HCT116 (cell line): ENCODE results near the gene HOTAIR.

Source experiments
- CBX3 ChIP-seq: IDR thresholded peaks from 2 replicates; pipeline ENCODE4 v1.6.1; 2012; ENCODE audit warnings: low read depth
- EZH2 ChIP-seq: fragments of 200-600 bp; sonication (generic); IDR thresholded peaks from 2 replicates; pipeline ENCODE4 v1.6.1; 2017; ENCODE audit warnings: antibody characterized with exemption, mixed run types
- JUND ChIP-seq: IDR thresholded peaks from 2 replicates; pipeline ENCODE4 v1.6.1; 2012
- POLR2A ChIP-seq: IDR thresholded peaks from 2 replicates; pipeline ENCODE4 v1.7.0; 2011; ENCODE audit warnings: borderline replicate concordance; ENCODE audit not compliant: insufficient read depth, insufficient read length; ENCODE audit errors: extremely low read depth
- POLR2AphosphoS5 ChIP-seq: IDR thresholded peaks from 2 replicates; pipeline ENCODE4 v1.6.1; 2011; ENCODE audit warnings: mild to moderate bottlenecking, low read depth, low read length, moderate library complexity
- RAD21 ChIP-seq: IDR thresholded peaks from 2 replicates; pipeline ENCODE4 v1.6.1; 2012; ENCODE audit warnings: low read depth, mild to moderate bottlenecking
- TF ChIP-seq, protein P1 (sequence below): IDR thresholded peaks from 2 replicates; pipeline ENCODE4 v1.6.1; 2012; ENCODE audit warnings: low read depth
- TF ChIP-seq, protein P2 (sequence below), 3 experiments: fragments of 200-600 bp in 1 of 3; sonication (generic) in 1 of 3; IDR thresholded peaks in 2 of 3; conservative IDR thresholded peaks in 1 of 3; 2 replicates each; pipeline ENCODE4 v1.5.1; 2012 to 2017; ENCODE audit warnings: low read depth in 2 of 3, low read length in 2 of 3, antibody characterized with exemption in 1 of 3, borderline replicate concordance in 1 of 3, control low read depth in 1 of 3, mild to moderate bottlenecking in 1 of 3, mixed read lengths in 1 of 3, mixed run types in 1 of 3, moderate library complexity in 1 of 3; ENCODE audit not compliant: insufficient read depth in 1 of 3

DNA sequence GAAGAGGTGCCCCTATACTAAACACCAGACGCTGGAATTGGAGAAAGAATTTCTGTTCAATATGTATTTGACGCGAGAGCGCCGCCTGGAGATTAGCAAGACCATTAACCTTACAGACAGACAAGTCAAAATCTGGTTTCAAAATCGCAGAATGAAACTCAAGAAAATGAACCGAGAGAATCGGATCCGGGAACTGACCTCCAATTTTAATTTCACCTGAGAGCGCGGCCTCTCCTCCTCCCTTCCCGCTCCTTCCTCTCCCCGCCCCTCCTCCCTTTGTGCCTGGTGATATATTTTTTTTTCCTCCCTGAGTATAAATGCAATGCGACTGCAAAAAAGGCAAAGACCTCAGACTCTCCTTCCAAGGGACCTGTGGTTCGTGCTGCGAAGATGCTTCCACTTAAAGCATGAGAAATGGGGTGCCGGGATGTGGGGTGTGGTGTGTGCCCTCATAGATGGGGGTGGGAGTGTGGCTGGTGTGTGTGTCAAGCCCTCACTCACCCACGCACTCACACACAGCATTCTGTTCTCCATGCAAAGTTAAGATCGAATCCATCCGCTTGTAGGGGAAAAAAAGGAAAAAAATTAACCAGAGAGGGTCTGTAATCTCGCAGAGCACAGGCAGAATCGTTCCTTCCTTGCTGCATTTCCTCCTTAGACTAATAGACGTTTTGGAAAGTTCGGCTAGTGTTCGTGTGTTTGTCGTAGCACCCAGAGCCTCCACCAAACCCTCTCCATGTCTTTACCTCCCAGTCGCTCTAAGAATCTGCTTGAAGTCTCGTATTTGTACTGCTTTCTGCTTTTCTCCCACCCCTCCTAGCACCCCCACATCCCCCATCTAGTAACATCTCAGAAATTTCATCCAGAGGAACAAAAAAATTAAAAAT lies 14.7 kb upstream of the HOTAIR start:
- TF ChIP-seq CBX3 (no peak), RAD21 (peak; percentile 77), POLR2A (no peak), JUND (no peak), POLR2AphosphoS5 (no peak), EZH2 (no peak)
- TF ChIP-seq, protein P1, sequence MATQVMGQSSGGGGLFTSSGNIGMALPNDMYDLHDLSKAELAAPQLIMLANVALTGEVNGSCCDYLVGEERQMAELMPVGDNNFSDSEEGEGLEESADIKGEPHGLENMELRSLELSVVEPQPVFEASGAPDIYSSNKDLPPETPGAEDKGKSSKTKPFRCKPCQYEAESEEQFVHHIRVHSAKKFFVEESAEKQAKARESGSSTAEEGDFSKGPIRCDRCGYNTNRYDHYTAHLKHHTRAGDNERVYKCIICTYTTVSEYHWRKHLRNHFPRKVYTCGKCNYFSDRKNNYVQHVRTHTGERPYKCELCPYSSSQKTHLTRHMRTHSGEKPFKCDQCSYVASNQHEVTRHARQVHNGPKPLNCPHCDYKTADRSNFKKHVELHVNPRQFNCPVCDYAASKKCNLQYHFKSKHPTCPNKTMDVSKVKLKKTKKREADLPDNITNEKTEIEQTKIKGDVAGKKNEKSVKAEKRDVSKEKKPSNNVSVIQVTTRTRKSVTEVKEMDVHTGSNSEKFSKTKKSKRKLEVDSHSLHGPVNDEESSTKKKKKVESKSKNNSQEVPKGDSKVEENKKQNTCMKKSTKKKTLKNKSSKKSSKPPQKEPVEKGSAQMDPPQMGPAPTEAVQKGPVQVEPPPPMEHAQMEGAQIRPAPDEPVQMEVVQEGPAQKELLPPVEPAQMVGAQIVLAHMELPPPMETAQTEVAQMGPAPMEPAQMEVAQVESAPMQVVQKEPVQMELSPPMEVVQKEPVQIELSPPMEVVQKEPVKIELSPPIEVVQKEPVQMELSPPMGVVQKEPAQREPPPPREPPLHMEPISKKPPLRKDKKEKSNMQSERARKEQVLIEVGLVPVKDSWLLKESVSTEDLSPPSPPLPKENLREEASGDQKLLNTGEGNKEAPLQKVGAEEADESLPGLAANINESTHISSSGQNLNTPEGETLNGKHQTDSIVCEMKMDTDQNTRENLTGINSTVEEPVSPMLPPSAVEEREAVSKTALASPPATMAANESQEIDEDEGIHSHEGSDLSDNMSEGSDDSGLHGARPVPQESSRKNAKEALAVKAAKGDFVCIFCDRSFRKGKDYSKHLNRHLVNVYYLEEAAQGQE, result no peak
- TF ChIP-seq, protein P2, sequence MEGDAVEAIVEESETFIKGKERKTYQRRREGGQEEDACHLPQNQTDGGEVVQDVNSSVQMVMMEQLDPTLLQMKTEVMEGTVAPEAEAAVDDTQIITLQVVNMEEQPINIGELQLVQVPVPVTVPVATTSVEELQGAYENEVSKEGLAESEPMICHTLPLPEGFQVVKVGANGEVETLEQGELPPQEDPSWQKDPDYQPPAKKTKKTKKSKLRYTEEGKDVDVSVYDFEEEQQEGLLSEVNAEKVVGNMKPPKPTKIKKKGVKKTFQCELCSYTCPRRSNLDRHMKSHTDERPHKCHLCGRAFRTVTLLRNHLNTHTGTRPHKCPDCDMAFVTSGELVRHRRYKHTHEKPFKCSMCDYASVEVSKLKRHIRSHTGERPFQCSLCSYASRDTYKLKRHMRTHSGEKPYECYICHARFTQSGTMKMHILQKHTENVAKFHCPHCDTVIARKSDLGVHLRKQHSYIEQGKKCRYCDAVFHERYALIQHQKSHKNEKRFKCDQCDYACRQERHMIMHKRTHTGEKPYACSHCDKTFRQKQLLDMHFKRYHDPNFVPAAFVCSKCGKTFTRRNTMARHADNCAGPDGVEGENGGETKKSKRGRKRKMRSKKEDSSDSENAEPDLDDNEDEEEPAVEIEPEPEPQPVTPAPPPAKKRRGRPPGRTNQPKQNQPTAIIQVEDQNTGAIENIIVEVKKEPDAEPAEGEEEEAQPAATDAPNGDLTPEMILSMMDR (IDR thresholded peaks at IDR 0.05 in 2 of 3, conservative IDR thresholded peaks at IDR 0.05 in 1 of 3; ENCODE audit: borderline replicate concordance in 1 of 3, insufficient read depth in 1 of 3, low read depth in 2 of 3, low read length in 2 of 3), result peak; percentile 52 to 81 (median 67)
